Sigmoid colon (tissue), 7 donors: ENCODE data around the gene KRIT1. TPM values are rescaled to one million over a fixed set of nuclear protein-coding genes. Genes with fewer than 3 reads are reported as not detected.
"Not testable (repeated sequence)": the region's sequence is repeated elsewhere in the genome, so short reads cannot be mapped to it uniquely, and the experiment has no call there.

ENCODE experiments used
- DNase-seq: peaks from one replicate; pipeline ENCODE4 v3.0.0-alpha.2; 2019
- H3K27ac ChIP-seq, 4 donors: fragments of 200-600 bp; sonication (generic); one replicate each; pipeline ENCODE4 v1.5.1; 2016 to 2019; ENCODE audit warnings: mild to moderate bottlenecking in 1 of 4
- H3K27me3 ChIP-seq, 3 donors: fragments of 200-600 bp; sonication (generic); one replicate each; pipeline ENCODE4 v1.5.1; 2019; ENCODE audit warnings: mild to moderate bottlenecking in 1 of 3
- H3K36me3 ChIP-seq, 4 donors: fragments of 200-600 bp; sonication (generic); one replicate each; pipeline ENCODE4 v1.5.1; 2016 to 2019
- H3K4me1 ChIP-seq, 4 donors: fragments of 200-600 bp; sonication (generic); one replicate each; pipeline ENCODE4 v1.5.1; 2017 to 2019
- H3K4me3 ChIP-seq, 4 donors: fragments of 200-600 bp; sonication (generic); one replicate each; pipeline ENCODE4 v1.5.1; 2017 to 2019; ENCODE audit warnings: mild to moderate bottlenecking in 2 of 4, moderate library complexity in 1 of 4
- H3K9me3 ChIP-seq, 4 donors: fragments of 200-600 bp in 3 of 4; sonication (generic) in 3 of 4; one replicate each; pipeline versions ENCODE4 v1.5.1 to v1.6.1; 2013 to 2019
- CTCF ChIP-seq, 4 experiments: fragments of 450-650 bp in 3 of 4; fragments of 200-600 bp in 1 of 4; IDR thresholded peaks; one replicate each; pipeline ENCODE4 v1.5.1; 2016 to 2019; ENCODE audit warnings: antibody characterized with exemption in 4 of 4, mild to moderate bottlenecking in 3 of 4, moderate library complexity in 2 of 4
- EP300 ChIP-seq, 4 donors: sonication (generic); formaldehyde crosslinking; IDR thresholded peaks; one replicate each; pipeline ENCODE4 v1.6.1; 2017; ENCODE audit warnings: antibody characterized with exemption in 4 of 4
- POLR2A ChIP-seq, 2 donors: fragments of 450-650 bp; IDR thresholded peaks; one replicate each; pipeline ENCODE4 v1.6.1; 2016; ENCODE audit warnings: antibody characterized with exemption in 2 of 2, mild to moderate bottlenecking in 2 of 2, moderate library complexity in 2 of 2
- POLR2AphosphoS5 ChIP-seq, 4 donors: sonication (generic); formaldehyde crosslinking; IDR thresholded peaks; one replicate each; pipeline ENCODE4 v1.6.1; 2017; ENCODE audit warnings: antibody characterized with exemption in 4 of 4
- WGBS, 2 donors: extraction: QIAGEN DNeasy Blood & Tissue Kit; methylation state at CpG; one replicate each; pipeline ENCODE4 v1.1.7; 2013; 5-methylcytosine and 5-hydroxymethylcytosine counted together
- intact Hi-C: fragments of 100-400 bp; cut with DNase I; formaldehyde crosslinking; loops from one replicate; pipeline ENCODE4 v1.15.1; 2023
- polyA plus RNA-seq, 3 donors: library from polyadenylated mRNA; stranded (reverse); fragments of 200-250 nt; gene quantifications; one replicate each; pipeline ENCODE4 v1.2.3, GENCODE V29; 2013
- total RNA-seq, 4 donors: library from RNA; depleted of rRNA; stranded (reverse); fragments of >200 nt; gene quantifications; one replicate each; pipeline ENCODE4 v1.1.0, GENCODE V29; 2016
- donor health status: healthy with polysubstance abuse.
- donor health status: Bipolar disorder and iron deficiency.
- donor health status: healthy.

Gene KRIT1
- total and polyA plus RNA-seq, 7 donors: 13.9 to 97.2 (median 69.1) TPM

GRCh38 chr7:92221766-92222165, 23.9 kb downstream of the KRIT1 start:
- no peak for TF ChIP-seq EP300 (IDR thresholded peaks at IDR 0.05)
- TF ChIP-seq POLR2A (IDR thresholded peaks at IDR 0.05): no peak
- TF ChIP-seq POLR2AphosphoS5 (IDR thresholded peaks at IDR 0.05): no peak
- TF ChIP-seq CTCF (IDR thresholded peaks at IDR 0.05): no peak
- Histone ChIP-seq H3K9me3 (no peaks in the 10 kb centered on the region), H3K4me1 (no peaks in the 10 kb centered on the region), H3K36me3 (peaks cover 18 to 98% (median 31%) of the 10 kb centered on the region in 4 donors), H3K4me3 (no peak overlapping the region), H3K27ac (no peak overlapping the region), H3K27me3 (no peaks in the 10 kb centered on the region)
- WGBS, 2 donors: 97 to 99% methylated on average over 3 of the region's 3 CpGs
- intact Hi-C loops: no loop called here
- no peak for DNase-seq

GRCh38 chr7:92206672-92207071, 39.0 kb downstream of the KRIT1 start:
- H3K36me3 ChIP-seq: peaks cover 1 to 92% (median 39%) of the 10 kb centered on the region in 4 donors
- intact Hi-C loops: loop anchor here (5.0 kb wide), 1 partner anchor 79 kb away; no protein-coding TSS in a partner anchor
- no peak for DNase-seq

GRCh38 chr7:92205987-92206386, 39.7 kb downstream of the KRIT1 start:
- no peak for TF ChIP-seq EP300 (IDR thresholded peaks at IDR 0.05)
- TF ChIP-seq POLR2A (IDR thresholded peaks at IDR 0.05): no peak
- TF ChIP-seq POLR2AphosphoS5 (IDR thresholded peaks at IDR 0.05): no peak
- TF ChIP-seq CTCF (IDR thresholded peaks at IDR 0.05): no peak
- peaks cover 0 to 91% (median 39%) of the 10 kb centered on the region in 4 donors for H3K36me3 ChIP-seq
- WGBS, 2 donors: 98% methylated on average over 3 of the region's 3 CpGs

More at GRCh38 chr7:92206672-92207071, 39.0 kb downstream of the KRIT1 start:
- Histone ChIP-seq H3K27me3 (no peaks in the 10 kb centered on the region), H3K9me3 (no peaks in the 10 kb centered on the region), H3K4me3 (no peak overlapping the region), H3K27ac (no peak overlapping the region), H3K4me1 (no peaks in the 10 kb centered on the region)
- TF ChIP-seq POLR2AphosphoS5 (IDR thresholded peaks at IDR 0.05): no peak
- no peak for TF ChIP-seq CTCF (IDR thresholded peaks at IDR 0.05)
- no peak for TF ChIP-seq POLR2A (IDR thresholded peaks at IDR 0.05)
- TF ChIP-seq EP300 (IDR thresholded peaks at IDR 0.05): no peak
- WGBS, 2 donors: 93 to 100% methylated on average over 1 of the region's 1 CpG

GRCh38 chr7:92200791-92201190, 44.9 kb downstream of the KRIT1 start:
- TF ChIP-seq POLR2A (IDR thresholded peaks at IDR 0.05) (no peak), EP300 (IDR thresholded peaks at IDR 0.05) (no peak), CTCF (IDR thresholded peaks at IDR 0.05) (no peak), POLR2AphosphoS5 (IDR thresholded peaks at IDR 0.05) (no peak)
- DNase-seq: no peak
- Histone ChIP-seq H3K27ac (no peak overlapping the region), H3K4me3 (no peak overlapping the region), H3K4me1 (no peaks in the 10 kb centered on the region), H3K36me3 (peaks cover 0 to 71% (median 30%) of the 10 kb centered on the region in 4 donors), H3K27me3 (no peaks in the 10 kb centered on the region), H3K9me3 (no peaks in the 10 kb centered on the region)
- 92 to 97% methylated on average over 1 of the region's 1 CpG for WGBS, 2 donors
- intact Hi-C loops: no loop called here

More at GRCh38 chr7:92205987-92206386, 39.7 kb downstream of the KRIT1 start:
- intact Hi-C loops: loop anchor here (5.0 kb wide), 1 partner anchor 79 kb away; no protein-coding TSS in a partner anchor
- Histone ChIP-seq H3K27ac (no peak overlapping the region), H3K4me3 (no peak overlapping the region), H3K9me3 (no peaks in the 10 kb centered on the region), H3K27me3 (no peaks in the 10 kb centered on the region), H3K4me1 (no peaks in the 10 kb centered on the region)
- no peak for DNase-seq

DNA sequence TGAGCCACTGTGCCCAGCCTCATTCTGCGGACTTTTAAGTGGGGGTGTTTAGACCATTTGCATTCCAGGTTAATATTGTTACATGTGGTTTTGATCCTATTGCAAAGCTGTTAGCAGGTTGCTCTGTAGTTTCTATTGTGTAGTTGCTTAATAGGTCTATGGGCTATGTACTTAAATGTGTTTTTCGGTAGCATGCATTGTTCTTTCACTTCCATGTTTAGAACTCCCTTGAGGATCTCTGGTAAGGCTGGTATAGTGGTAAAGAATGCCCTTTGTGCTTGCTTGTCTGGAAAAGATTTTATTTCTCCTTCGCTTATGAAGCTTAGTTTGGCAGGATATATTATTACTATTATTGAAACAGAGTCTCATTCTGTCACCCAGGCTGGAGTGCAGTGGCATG, 53.4 kb downstream of the KRIT1 start:
- H3K27ac ChIP-seq: no peak overlapping the region
- H3K36me3 ChIP-seq: peaks cover 0 to 22% (median 0%) of the 10 kb centered on the region in 4 donors
- DNase-seq: no peak
- peaks cover 0 to 1% (median 0%) of the 10 kb centered on the region in 4 donors for H3K9me3 ChIP-seq
- intact Hi-C loops: no loop called here
- H3K4me3 ChIP-seq: no peak overlapping the region
- no peaks in the 10 kb centered on the region for H3K4me1 ChIP-seq
- TF ChIP-seq POLR2AphosphoS5 (IDR thresholded peaks at IDR 0.05): no peak
- TF ChIP-seq POLR2A (IDR thresholded peaks at IDR 0.05): no peak
- no peak for TF ChIP-seq EP300 (IDR thresholded peaks at IDR 0.05)
- no peak for TF ChIP-seq CTCF (IDR thresholded peaks at IDR 0.05)
- H3K27me3 ChIP-seq: no peaks in the 10 kb centered on the region
- 90 to 96% methylated on average over 3 of the region's 3 CpGs for WGBS, 2 donors

DNA sequence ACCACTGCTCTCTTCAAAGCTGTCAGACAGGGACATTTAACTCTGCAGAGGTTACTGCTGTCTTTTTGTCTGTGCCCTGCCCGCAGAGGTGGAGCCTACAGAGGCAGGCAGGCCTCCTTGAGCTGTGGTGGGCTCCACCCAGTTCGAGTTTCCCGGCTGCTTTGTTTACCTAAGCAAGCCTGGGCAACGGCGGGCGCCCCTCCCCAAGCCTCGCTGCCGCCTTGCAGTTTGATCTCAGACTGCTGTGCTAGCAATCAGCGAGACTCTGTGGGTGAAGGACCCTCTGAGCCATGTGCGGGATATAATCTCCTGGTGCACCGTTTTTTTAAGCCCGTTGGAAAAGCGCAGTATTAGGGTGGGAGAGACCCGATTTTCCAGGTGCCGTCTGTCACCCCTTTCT, 56.5 kb downstream of the KRIT1 start:
- H3K27me3 ChIP-seq, H3K4me1 ChIP-seq, H3K4me3 ChIP-seq, H3K9me3 ChIP-seq, H3K27ac ChIP-seq, DNase-seq, intact Hi-C loops: not testable (repeated sequence)
- H3K36me3 ChIP-seq: peaks cover 0 to 11% (median 0%) of the 10 kb centered on the region in 4 donors
- 95% methylated on average over 15 of the region's 15 CpGs for whole genome bisulfite sequencing, 2 donors

DNA sequence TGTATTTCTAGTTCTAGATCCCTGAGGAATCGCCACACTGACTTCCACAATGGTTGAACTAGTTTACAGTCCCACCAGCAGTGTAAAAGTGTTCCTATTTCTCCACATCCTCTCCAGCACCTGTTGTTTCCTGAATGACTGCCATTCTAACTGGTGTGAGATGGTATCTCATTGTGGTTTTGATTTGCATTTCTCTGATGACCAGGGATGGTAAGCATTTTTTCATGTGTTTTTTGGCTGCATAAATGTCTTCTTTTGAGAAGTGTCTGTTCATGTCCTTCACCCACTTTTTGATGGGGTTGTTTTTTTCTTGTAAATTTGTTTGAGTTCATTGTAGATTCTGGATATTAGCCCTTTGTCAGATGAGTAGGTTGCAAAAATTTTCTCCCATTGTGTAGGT, 61.4 kb downstream of the KRIT1 start:
- intact Hi-C loops, H3K9me3 ChIP-seq, H3K36me3 ChIP-seq, DNase-seq, H3K4me1 ChIP-seq, H3K27ac ChIP-seq, H3K27me3 ChIP-seq, H3K4me3 ChIP-seq: not testable (repeated sequence)
- WGBS, 2 donors: 86 to 93% methylated on average over 1 of the region's 1 CpG
